Measurements from ENCODE around the gene RALA. TPM values are rescaled to one million over a fixed set of nuclear protein-coding genes. Genes with fewer than 3 reads are reported as not detected.
"Not testable (repeated sequence)": the region's sequence is repeated elsewhere in the genome, so short reads cannot be mapped to it uniquely, and the experiment has no call there.

RALA gene
- total RNA-seq, 6 experiments from 2014 or later, result 7.5 to 13.8 (median 12.4) TPM

- peak in 1 of 4 donors; percentile 33 for ATAC-seq
- TF ChIP-seq POLR2A (IDR thresholded peaks at IDR 0.05) (no peak), CTCF (IDR thresholded peaks at IDR 0.05) (no peak)
- Histone ChIP-seq H3K36me3 (no peaks in the 10 kb centered on the region), H3K4me3 (no peak overlapping the region), H3K9me3 (no peaks in the 10 kb centered on the region), H3K27me3 (no peaks in the 10 kb centered on the region), H3K4me1 (peaks cover 0 to 5% (median 0%) of the 10 kb centered on the region in 4 donors), H3K27ac (no peak overlapping the region)
- WGBS (ENCODE audit: insufficient coverage, low coverage, low lambda C conversion rate, missing lambda C conversion rate), result 52% methylated on average over 6 of the region's 6 CpGs
- intact Hi-C loops (cut with DNase I), result no loop called here
- DNase-seq, result no peak
These were observed 55.7 kb downstream of the RALA start for GRCh38 chr7:39678930-39679709.

- H3K4me1 ChIP-seq; H3K36me3 ChIP-seq; H3K27ac ChIP-seq; H3K4me3 ChIP-seq; DNase-seq; H3K27me3 ChIP-seq; H3K9me3 ChIP-seq; ATAC-seq; intact Hi-C loops (cut with DNase I): not testable (repeated sequence)
- 87% methylated on average over 9 of the region's 9 CpGs for WGBS (ENCODE audit: insufficient coverage, low coverage, low lambda C conversion rate, missing lambda C conversion rate)
These were observed 56.5 kb downstream of the RALA start for GRCh38 chr7:39679874-39680273.

- Histone ChIP-seq H3K4me1 (peaks cover 0 to 5% (median 0%) of the 10 kb centered on the region in 4 donors), H3K36me3 (no peaks in the 10 kb centered on the region), H3K4me3 (no peak overlapping the region), H3K9me3 (no peaks in the 10 kb centered on the region), H3K27ac (no peak overlapping the region), H3K27me3 (no peaks in the 10 kb centered on the region)
- intact Hi-C loops (cut with DNase I), result no loop called here
- ATAC-seq (no peak), DNase-seq (no peak)
- TF ChIP-seq CTCF (IDR thresholded peaks at IDR 0.05) (no peak), POLR2A (IDR thresholded peaks at IDR 0.05) (no peak)
- WGBS (ENCODE audit: insufficient coverage, low coverage, low lambda C conversion rate, missing lambda C conversion rate), result 90% methylated on average over 3 of the region's 3 CpGs
These were observed 58.6 kb downstream of the RALA start for GRCh38 chr7:39681887-39682441.

GRCh38 chr7:39683216-39683845, 60.0 kb downstream of the RALA start:
- intact Hi-C loops (cut with DNase I), result no loop called here
- peak in 2 of 4 donors; percentile 32 to 47 for ATAC-seq
- H3K36me3 ChIP-seq, result no peaks in the 10 kb centered on the region
- H3K27ac ChIP-seq, result no peak overlapping the region
- TF ChIP-seq POLR2A (IDR thresholded peaks at IDR 0.05), result no peak
- no peak for TF ChIP-seq CTCF (IDR thresholded peaks at IDR 0.05)
- peaks cover 0 to 5% (median 0%) of the 10 kb centered on the region in 4 donors for H3K4me1 ChIP-seq
- DNase-seq, result no peak
- H3K4me3 ChIP-seq, result no peak overlapping the region
- H3K9me3 ChIP-seq, result no peaks in the 10 kb centered on the region
- H3K27me3 ChIP-seq, result no peaks in the 10 kb centered on the region
- WGBS (ENCODE audit: insufficient coverage, low coverage, low lambda C conversion rate, missing lambda C conversion rate), result 63% methylated on average over 2 of the region's 2 CpGs
